GM12801 (cell line): ENCODE results near the gene HIVEP3.

Source experiments
- CTCF ChIP-seq: IDR thresholded peaks from one replicate; pipeline ENCODE4 v1.5.1; 2011; ENCODE audit warnings: control low read depth; ENCODE audit not compliant: insufficient read length; ENCODE audit errors: extremely low read depth

HIVEP3 gene

DNA sequence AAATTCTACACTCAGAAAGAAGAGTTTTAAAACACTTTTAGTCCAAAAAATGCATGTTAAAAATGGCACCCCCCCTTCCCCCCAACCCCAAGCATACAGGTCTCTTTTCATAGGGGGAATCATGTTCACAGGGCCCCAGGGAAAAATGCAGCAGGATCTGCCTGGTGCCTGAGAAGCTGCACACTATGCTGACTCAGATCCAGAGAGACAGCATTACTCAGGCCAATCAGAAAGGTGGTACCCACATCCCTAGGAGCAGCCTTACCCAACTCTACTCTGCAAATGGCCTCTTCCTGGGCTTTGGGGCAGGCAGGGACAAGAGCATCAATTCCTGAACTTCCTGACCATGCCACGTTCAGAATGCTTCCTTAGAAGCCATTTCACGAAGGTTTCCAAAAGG is 119.0 kb downstream of the HIVEP3 start:
- TF ChIP-seq CTCF, result no peak

GRCh38 chr1:41799205-41799604 is 119.5 kb downstream of the HIVEP3 start:
- TF ChIP-seq CTCF, result no peak

DNA sequence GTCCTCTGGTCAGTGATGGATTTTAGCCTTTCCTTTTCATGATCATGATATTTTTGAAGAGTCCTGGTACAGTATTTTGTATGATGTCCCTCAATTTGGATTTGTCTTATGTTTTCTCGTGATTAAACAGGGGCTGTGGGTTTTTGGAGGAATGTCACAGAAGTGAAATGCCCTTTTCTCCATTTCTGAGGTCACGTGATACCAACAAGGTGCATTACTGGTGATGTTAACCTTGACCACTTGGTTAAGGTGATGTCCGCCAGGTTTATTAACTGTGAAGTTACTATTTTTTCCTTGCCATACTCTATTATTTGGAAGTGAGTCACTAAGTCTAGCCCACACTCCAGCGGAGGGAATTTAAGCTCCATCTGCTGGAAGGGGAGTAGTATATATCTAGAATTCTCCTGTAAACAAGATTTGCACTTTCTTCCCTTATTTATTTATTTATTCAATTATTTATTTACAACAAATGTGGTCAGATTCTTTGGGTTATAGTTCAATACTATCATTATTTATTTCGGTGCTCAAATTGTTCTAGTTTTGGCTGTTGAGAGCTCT is 123.4 kb downstream of the HIVEP3 start:
- no peak for TF ChIP-seq CTCF

- no peak for TF ChIP-seq CTCF
Measured at GRCh38 chr1:41794031-41794430, 124.7 kb downstream of the HIVEP3 start.

DNA sequence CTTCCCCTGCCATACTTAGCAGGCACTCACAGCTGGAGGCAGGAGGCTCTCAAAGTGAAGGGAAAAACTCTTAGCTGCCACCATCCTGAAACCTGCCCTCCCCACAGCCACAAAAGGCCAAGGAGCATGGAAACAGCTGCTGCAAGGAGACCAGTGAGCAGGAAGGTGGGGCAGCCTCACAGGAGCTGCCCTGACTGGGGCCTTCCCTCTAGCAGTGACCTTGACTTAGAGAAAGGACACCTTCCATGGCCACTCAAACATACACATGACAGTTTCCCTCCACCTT is 126.3 kb downstream of the HIVEP3 start:
- no peak for TF ChIP-seq CTCF

GRCh38 chr1:41791667-41792484 is 126.8 kb downstream of the HIVEP3 start:
- TF ChIP-seq CTCF, result no peak

GRCh38 chr1:41790351-41790750 is 128.4 kb downstream of the HIVEP3 start:
- no peak for TF ChIP-seq CTCF
